AG09319 (cell line): ENCODE results near the gene GABRR1.

Experiments used
- DNase-seq: peaks from one replicate; pipeline ENCODE4 v3.0.0-alpha.2; 2010; ENCODE audit warnings: low read depth; ENCODE audit errors: extremely low read depth
- CTCF ChIP-seq: IDR thresholded peaks from 2 replicates; pipeline ENCODE4 v1.5.1; 2011; ENCODE audit warnings: low read depth, mild to moderate bottlenecking, inconsistent platforms, low read length, moderate library complexity

Gene GABRR1

GRCh38 chr6:89255417-89255816 lies 38.3 kb upstream of the GABRR1 start:
- TF ChIP-seq CTCF: no peak
- no peak for DNase-seq

- TF ChIP-seq CTCF: no peak
- no peak for DNase-seq
Observed at GRCh38 chr6:89254569-89254968, 37.4 kb upstream of the GABRR1 start.

GRCh38 chr6:89252907-89253306 lies 35.7 kb upstream of the GABRR1 start:
- no peak for TF ChIP-seq CTCF
- no peak for DNase-seq

GRCh38 chr6:89251976-89252375 lies 34.8 kb upstream of the GABRR1 start:
- no peak for TF ChIP-seq CTCF
- DNase-seq: no peak

GRCh38 chr6:89251170-89251569 lies 34.0 kb upstream of the GABRR1 start:
- TF ChIP-seq CTCF: no peak
- DNase-seq: no peak

GRCh38 chr6:89250239-89250638 lies 33.1 kb upstream of the GABRR1 start:
- DNase-seq: no peak
- TF ChIP-seq CTCF: no peak

GRCh38 chr6:89244241-89244985 lies 27.3 kb upstream of the GABRR1 start:
- TF ChIP-seq CTCF: no peak
- DNase-seq: no peak
